Right atrium auricular region (tissue), 2 donors: Measurements from ENCODE around the gene FOXP1. TPM values are rescaled to one million over a fixed set of nuclear protein-coding genes. Genes with fewer than 3 reads are reported as not detected.

Experiments
- DNase-seq: peaks from one replicate; pipeline ENCODE4 v3.0.0-alpha.2; 2019; ENCODE audit warnings: low spot score
- H3K27ac ChIP-seq, 2 donors: fragments of 200-600 bp; sonication (generic); 1 replicate in 1 of 2; 2 replicates in 1 of 2; pipeline ENCODE4 v1.5.1; 2016 to 2019
- H3K27me3 ChIP-seq, 2 donors: fragments of 200-600 bp; sonication (generic); one replicate each; pipeline versions ENCODE4 v1.5.1 to v1.6.0; 2017 to 2019
- H3K36me3 ChIP-seq: fragments of 200-600 bp; sonication (generic); one replicate; pipeline ENCODE4 v1.5.1; 2016
- H3K4me1 ChIP-seq, 2 donors: fragments of 200-600 bp; sonication (generic); one replicate each; pipeline versions ENCODE4 v1.5.1 to v1.6.0; 2017 to 2019
- H3K4me3 ChIP-seq, 2 donors: fragments of 200-600 bp; sonication (generic); 1 replicate in 1 of 2; 2 replicates in 1 of 2; pipeline ENCODE4 v1.5.1; 2017 to 2019; ENCODE audit warnings: mild to moderate bottlenecking in 1 of 2, moderate library complexity in 1 of 2
- H3K9me3 ChIP-seq, 2 donors: fragments of 200-600 bp; sonication (generic); one replicate each; pipeline ENCODE4 v1.5.1; 2019
- CTCF ChIP-seq, 2 donors: fragments of 200-600 bp; sonication (generic); IDR thresholded peaks; one replicate each; pipeline ENCODE4 v1.5.1; 2019; ENCODE audit warnings: antibody characterized with exemption in 2 of 2
- total RNA-seq, 2 donors: library from RNA; depleted of rRNA; stranded (reverse); fragments of >200 nt; gene quantifications; one replicate each; pipeline ENCODE4 v1.1.0, GENCODE V29; 2016

Gene FOXP1
- total RNA-seq, 2 donors from 2014 or later: 39.2 to 59.0 TPM

DNA sequence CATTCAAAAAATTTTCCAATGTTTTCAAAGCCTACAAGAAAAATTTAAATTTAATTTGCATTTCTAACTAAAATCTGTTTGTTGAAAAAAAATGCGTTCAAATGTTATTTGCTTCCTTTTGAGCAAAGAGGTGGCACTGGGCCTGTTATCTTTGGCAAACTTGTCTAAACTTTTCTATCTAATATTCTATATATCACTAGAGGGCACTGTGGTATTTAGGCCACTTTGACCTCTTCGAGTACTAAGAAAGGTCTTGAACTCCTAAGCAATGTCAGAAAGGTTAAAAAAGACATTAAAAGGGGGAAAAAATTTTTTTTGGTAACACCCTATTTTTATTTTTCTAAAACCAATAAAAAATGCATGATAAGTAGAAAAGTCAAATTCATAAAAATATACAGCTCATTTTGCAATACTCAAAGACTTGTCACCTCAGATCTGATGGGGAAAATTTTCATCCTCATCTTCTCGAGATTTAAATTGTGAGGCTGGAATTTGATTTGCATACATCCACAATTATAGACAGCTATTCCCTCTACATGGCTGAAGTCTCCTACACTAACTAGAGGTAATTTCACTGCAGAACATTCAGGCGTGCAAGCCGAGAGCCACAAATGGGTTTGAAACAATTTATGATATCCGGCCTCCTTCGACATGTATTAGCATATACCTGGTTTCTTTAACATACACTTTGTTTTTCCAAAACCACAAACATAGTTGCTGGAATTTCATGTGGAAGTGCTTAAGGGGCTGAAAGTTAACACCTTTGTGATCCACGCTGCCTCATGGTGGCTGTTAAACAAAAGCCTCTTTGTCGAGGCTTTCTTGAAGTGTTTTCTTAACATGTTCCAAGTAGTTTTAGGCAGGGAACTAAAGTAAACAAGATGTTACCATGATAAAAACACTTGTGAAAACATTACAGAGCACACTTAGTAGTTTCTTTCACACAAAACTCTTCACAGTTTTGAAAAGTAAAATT, 576.4 kb downstream of the FOXP1 start:
- peak; percentile 42 to 67 for TF ChIP-seq CTCF (IDR thresholded peaks at IDR 0.05)
- H3K4me1 ChIP-seq: peaks cover 0 to 49% of the 10 kb centered on the region in 2 donors
- DNase-seq: no peak
- no peaks in the 10 kb centered on the region for H3K9me3 ChIP-seq
- H3K36me3 ChIP-seq: no peaks in the 10 kb centered on the region
- H3K4me3 ChIP-seq: no peak overlapping the region
- H3K27me3 ChIP-seq: no peaks in the 10 kb centered on the region
- peak overlapping the region; percentile 14 to 34 for H3K27ac ChIP-seq

- Histone ChIP-seq H3K4me1 (peaks cover 0 to 50% of the 10 kb centered on the region in 2 donors), H3K9me3 (no peaks in the 10 kb centered on the region), H3K4me3 (no peak overlapping the region), H3K27me3 (no peaks in the 10 kb centered on the region), H3K27ac (peak overlapping the region; percentile 25 to 38), H3K36me3 (no peaks in the 10 kb centered on the region)
- DNase-seq: no peak
- no peak for TF ChIP-seq CTCF (IDR thresholded peaks at IDR 0.05)
Measured at GRCh38 chr3:71005702-71006321, 577.7 kb downstream of the FOXP1 start.

DNA sequence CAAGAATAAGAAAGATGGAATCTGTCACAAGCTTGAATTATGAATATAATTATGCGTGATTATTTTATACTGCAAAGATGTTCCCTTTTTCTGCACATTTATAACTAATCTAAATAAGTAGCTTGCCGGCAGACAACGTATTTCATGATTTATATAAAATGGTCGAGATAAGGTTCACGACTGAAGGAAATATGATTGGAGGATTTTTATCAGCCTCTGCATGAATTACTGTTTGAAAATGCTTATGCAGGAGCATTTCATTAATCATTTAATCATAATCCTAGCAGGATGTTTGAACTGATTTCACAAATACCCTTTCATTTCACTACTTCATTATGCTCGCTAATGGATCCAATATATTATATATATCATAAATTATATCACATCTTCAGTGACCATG, 580.0 kb downstream of the FOXP1 start:
- Histone ChIP-seq H3K27ac (no peak overlapping the region), H3K27me3 (no peaks in the 10 kb centered on the region), H3K4me1 (peaks cover 0 to 56% of the 10 kb centered on the region in 2 donors), H3K4me3 (no peak overlapping the region), H3K36me3 (peaks cover 4% of the 10 kb centered on the region), H3K9me3 (no peaks in the 10 kb centered on the region)
- TF ChIP-seq CTCF (IDR thresholded peaks at IDR 0.05): no peak
- no peak for DNase-seq

DNA sequence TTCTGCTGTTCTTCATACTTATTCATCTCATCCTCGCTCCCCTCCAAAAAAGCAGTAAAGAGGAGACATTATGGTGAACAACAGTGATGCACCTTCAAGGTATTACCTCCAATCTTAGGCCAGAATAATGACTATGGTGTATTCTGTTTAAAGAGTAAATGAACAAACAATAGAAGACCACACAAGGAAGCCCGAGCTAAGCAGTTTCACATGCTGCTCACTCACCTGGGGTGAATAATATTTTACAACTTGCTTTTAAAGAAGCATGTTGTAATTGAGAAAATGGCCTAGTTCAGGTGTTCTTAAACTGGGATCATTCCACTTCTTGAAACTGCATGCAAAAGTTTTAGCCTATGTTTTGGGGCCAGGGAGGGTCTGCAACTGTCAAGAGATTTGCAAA, 581.2 kb downstream of the FOXP1 start:
- DNase-seq: no peak
- peaks cover 4% of the 10 kb centered on the region for H3K36me3 ChIP-seq
- TF ChIP-seq CTCF (IDR thresholded peaks at IDR 0.05): no peak
- H3K9me3 ChIP-seq: no peaks in the 10 kb centered on the region
- no peaks in the 10 kb centered on the region for H3K27me3 ChIP-seq
- no peak overlapping the region for H3K27ac ChIP-seq
- H3K4me1 ChIP-seq: peaks cover 0 to 44% of the 10 kb centered on the region in 2 donors
- no peak overlapping the region for H3K4me3 ChIP-seq

DNA sequence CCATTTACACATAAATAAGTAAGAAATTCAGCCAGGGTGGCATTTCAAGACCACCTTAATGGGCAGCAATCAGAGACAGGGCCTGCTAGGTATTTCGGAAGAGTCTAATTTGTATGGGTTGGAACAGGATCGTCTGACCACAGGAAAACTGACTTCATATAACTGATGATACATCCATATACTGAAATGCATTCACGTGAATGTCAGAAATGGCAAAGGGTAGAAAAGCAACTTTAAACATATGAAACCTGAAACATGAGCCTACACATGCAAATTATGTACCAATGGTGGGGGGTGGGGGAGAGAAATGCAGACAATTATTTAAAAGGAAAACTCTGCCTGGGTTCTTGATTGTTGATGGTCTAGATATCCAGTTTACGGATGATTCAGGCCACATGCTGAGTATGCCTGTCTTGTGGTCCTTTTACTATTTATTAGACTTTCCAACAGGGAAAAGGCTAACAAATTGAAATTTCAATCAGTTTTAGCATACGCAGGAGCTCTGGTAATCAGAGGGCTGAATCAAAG, 582.2 kb downstream of the FOXP1 start:
- Histone ChIP-seq H3K4me3 (no peak overlapping the region), H3K36me3 (peaks cover 11% of the 10 kb centered on the region), H3K27me3 (no peaks in the 10 kb centered on the region), H3K27ac (no peak overlapping the region), H3K9me3 (no peaks in the 10 kb centered on the region), H3K4me1 (peaks cover 0 to 34% of the 10 kb centered on the region in 2 donors)
- TF ChIP-seq CTCF (IDR thresholded peaks at IDR 0.05): no peak
- no peak for DNase-seq
